HFF-Myc (cell line): ENCODE measurements around the gene ATG4D.

Experiments used
- DNase-seq: peaks from one replicate; pipeline ENCODE4 v3.0.0-alpha.2; 2011; ENCODE audit warnings: low read depth; ENCODE audit errors: extremely low read depth
- H3K4me3 ChIP-seq: replicated peaks from 2 replicates; pipeline ENCODE4 v1.5.1; 2011; ENCODE audit warnings: low read depth, mild to moderate bottlenecking, control low read depth, low read length
- TF ChIP-seq, protein P1 (sequence below): IDR thresholded peaks from 2 replicates; pipeline ENCODE4 v1.5.1; 2012; ENCODE audit warnings: mild to moderate bottlenecking, low read depth, low read length, control low read depth; ENCODE audit errors: missing control alignments

Gene ATG4D

DNA sequence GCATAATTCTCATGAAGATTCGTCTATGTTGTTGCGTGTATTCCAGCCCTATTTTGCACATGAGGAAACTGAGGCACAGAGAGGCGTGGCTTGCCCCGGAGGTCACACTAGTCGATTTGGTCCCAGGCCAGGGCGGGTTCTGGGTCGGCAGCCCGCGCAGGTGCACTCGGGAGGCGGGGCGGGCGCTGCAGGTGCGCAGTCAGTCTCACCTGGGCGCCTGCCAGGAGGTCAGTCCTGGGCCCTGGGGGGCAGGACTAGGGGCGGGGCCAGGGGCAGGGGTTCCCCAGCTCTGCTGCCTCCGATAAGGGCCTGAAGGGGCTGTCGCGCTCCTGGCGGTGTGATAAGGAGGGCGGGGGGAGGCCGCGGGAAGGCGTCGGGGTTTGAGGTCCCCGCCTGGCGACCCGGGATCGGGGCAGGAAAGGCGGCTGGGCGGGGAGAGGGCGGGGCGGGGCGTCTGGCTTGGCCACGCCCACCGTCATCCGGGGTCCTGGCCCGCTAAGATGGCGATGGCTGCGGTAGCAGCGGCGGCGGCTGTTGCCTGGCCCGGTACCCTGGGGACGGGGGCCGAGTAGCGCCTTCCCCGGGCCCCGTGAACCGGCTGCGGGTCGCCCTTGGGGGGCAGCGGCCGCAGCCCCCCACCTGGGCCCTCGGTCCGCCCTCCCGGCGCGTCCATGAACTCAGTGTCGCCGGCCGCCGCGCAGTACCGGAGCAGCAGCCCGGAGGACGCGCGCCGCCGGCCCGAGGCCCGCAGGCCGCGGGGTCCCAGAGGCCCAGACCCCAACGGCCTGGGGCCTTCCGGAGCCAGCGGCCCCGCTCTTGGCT is at the start of gene ATG4D:
ATG4D (plus strand) TSS at position 485 of the 822 bp plus-strand sequence; CDS start at position 672, 187 bp downstream.
- DNase-seq, result no peak
- TF ChIP-seq, protein P1, sequence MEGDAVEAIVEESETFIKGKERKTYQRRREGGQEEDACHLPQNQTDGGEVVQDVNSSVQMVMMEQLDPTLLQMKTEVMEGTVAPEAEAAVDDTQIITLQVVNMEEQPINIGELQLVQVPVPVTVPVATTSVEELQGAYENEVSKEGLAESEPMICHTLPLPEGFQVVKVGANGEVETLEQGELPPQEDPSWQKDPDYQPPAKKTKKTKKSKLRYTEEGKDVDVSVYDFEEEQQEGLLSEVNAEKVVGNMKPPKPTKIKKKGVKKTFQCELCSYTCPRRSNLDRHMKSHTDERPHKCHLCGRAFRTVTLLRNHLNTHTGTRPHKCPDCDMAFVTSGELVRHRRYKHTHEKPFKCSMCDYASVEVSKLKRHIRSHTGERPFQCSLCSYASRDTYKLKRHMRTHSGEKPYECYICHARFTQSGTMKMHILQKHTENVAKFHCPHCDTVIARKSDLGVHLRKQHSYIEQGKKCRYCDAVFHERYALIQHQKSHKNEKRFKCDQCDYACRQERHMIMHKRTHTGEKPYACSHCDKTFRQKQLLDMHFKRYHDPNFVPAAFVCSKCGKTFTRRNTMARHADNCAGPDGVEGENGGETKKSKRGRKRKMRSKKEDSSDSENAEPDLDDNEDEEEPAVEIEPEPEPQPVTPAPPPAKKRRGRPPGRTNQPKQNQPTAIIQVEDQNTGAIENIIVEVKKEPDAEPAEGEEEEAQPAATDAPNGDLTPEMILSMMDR, result no peak
- H3K4me3 ChIP-seq, result peak within 1 kb of the TSS; percentile 81

DNA sequence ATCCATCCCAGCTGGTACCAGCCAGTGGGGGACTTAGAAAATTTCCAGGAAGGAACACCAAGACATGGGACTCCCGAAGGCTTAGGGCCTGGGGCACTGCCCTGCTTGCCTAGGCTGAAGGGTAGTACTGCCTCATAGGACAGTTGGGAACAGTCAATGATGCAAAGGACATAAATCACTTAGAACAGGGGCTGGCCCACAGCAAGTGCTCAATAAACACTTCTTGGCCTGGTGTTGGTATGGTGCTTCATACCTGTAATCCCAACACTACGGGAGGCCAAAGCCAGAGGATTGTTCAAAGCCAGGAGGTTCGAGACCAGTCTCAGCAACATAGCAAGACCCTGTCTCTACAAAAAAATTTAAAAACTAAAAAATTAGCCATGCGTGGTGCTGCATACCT is 46.3 kb upstream of the ATG4D start:
- H3K4me3 ChIP-seq, result no peak overlapping the region
- TF ChIP-seq, protein P1, result no peak
- DNase-seq, result no peak

DNA sequence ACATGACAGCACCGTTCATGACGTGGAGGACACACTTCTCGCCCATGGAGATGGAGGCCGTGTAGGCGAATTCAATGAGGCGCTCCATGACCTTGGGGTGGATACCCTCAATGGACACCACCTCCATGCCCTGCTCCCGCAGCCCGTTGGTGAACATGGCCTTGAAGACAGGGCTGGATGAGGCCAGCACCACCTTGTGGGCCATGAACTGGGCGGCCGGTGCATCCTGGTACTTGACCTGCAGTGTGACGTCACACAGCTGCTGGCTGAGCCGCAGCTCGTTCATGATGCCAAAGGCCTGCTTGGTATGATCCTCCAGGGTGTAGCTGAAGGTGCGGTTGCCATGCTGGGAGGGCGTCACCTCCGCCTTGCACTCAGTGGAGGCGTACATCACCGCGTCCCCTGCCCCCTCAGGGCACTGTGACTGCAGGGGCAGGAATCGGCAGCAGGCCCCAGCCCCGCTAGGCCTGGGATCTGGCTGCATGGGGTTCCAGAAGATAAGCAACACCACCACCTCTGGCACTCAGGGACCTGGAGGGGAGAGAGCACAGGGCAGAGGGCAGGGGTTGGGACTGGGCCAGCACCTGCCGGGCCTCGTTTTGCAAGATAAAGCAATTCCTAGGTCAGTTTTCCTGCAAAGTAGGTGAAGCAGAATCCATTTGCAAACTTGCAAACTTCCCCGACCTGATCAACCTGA is 44.0 kb upstream of the ATG4D start:
- H3K4me3 ChIP-seq, result no peak overlapping the region
- DNase-seq, result no peak
- TF ChIP-seq, protein P1, result no peak

DNA sequence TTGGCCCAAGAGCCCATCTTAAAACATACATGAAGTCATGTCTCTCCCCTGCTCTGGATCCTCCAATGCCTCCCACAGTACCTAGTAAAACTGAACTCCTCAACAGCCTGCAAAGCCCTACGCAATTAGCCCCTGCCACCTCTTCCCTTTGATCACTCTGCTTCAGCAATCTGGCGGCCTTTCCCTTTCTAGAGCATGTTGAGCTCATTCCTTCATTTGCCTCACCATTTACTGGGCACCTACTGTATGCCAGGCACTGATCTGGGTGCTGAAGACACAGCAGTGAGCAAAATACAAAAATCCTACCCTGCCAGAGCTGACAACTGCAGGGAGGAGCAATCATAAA is 43.5 kb upstream of the ATG4D start:
- TF ChIP-seq, protein P1, result no peak
- H3K4me3 ChIP-seq, result no peak overlapping the region
- DNase-seq, result no peak

DNA sequence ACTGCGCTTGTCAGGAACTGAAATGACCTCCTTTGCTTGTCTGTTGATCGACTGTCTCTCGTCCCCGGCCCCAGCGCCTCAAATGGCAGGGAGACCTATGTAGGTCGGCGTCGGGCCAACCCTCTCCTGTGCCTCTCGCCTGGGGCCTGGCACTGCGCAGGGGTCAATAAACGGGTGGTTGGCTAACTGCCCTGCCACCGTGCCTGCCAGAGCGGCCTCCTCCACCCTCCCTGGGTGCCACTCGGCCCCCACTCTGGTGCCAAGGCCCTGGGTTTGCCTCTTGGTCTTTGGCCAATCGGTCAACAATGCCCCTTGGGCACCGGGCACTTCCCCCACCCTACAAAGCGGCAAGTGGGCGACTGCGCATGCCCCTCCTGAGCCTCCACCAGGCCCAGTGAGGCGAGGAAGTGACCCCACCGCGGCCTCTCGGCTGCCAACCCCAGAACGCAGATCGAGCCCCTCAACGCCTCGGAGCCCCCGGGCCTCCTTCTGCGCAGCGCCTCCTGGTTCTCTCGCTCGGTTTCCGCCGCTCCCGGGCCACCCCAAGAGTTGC is 41.7 kb upstream of the ATG4D start:
- DNase-seq, result no peak
- TF ChIP-seq, protein P1, result no peak
- H3K4me3 ChIP-seq, result peak overlapping the region; percentile 91

DNA sequence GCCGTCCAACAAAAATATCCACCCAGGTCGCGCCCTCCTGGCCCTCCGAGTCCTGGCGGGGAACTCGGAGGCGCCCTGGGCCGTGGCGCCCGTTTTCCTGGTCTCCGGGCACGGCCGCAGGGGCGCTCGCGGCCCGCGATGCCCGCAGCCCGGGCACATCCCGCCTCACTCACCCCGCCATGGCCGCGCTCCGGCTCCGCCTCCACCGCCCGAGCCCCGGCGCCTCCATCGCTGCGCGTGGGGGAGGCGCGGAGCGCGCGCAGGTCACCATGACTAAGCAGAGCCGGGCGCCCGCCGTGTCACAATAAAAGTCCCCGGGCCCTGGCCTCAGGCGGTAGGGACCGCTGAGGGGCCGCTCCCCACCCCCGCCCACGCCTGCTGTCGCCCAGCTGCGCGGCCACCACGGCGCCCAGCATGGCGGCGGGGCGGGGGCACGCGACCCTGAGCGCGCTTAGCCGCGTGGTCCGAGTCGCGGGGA is 41.1 kb upstream of the ATG4D start:
- DNase-seq, result peak; percentile 56
- peak overlapping the region; percentile 91 for H3K4me3 ChIP-seq
- TF ChIP-seq, protein P1, result no peak
